ENCODE results near the gene FAM193B.

DNA sequence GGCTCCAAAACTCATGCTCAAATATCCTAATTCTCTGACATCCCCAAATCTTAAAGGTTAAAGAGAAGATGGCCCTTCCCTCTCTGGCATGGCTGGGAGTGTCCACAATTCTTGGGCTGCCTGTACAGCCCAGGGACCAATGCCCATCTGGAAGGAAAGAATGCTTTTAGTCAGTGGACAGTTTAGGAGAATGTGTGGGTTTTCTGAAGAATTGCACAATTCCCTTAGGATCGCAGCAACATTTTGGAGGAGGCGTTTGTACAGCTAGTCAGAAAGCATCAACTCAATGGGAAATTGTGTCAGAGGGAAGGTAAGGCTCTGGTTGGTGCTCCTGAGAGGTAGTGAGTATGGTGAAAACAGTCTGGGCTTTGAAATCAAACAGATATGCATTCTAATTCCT lies 15.0 kb downstream of the FAM193B start:
- TF ChIP-seq, protein P1, sequence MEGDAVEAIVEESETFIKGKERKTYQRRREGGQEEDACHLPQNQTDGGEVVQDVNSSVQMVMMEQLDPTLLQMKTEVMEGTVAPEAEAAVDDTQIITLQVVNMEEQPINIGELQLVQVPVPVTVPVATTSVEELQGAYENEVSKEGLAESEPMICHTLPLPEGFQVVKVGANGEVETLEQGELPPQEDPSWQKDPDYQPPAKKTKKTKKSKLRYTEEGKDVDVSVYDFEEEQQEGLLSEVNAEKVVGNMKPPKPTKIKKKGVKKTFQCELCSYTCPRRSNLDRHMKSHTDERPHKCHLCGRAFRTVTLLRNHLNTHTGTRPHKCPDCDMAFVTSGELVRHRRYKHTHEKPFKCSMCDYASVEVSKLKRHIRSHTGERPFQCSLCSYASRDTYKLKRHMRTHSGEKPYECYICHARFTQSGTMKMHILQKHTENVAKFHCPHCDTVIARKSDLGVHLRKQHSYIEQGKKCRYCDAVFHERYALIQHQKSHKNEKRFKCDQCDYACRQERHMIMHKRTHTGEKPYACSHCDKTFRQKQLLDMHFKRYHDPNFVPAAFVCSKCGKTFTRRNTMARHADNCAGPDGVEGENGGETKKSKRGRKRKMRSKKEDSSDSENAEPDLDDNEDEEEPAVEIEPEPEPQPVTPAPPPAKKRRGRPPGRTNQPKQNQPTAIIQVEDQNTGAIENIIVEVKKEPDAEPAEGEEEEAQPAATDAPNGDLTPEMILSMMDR (IDR thresholded peaks at IDR 0.05), result no peak
- TF ChIP-seq POLR2A (IDR thresholded peaks at IDR 0.05), result no peak

Data from uterus (tissue), 2 donors.